CD14-positive monocyte (primary cell): ENCODE results near the gene PTK7. TPM values are rescaled to one million over a fixed set of nuclear protein-coding genes. Genes with fewer than 3 reads are reported as not detected.

Source experiments
- DNase-seq, 3 donors: peaks; one replicate each; pipeline ENCODE4 v3.0.0-alpha.2; 2011 to 2022
- H2AFZ ChIP-seq: 2 replicates; pipeline ENCODE4 v1.6.0; 2012; ENCODE audit warnings: mild to moderate bottlenecking, low read depth, low read length, inconsistent platforms; ENCODE audit not compliant: insufficient read depth, poor library complexity, severe bottlenecking
- H3K27ac ChIP-seq, 2 donors: 1 replicate in 1 of 2; 2 replicates in 1 of 2; pipeline ENCODE4 v1.5.1; 2012 to 2013; ENCODE audit warnings: low read length in 2 of 2, control low read depth in 1 of 2, inconsistent platforms in 1 of 2, low read depth in 1 of 2, mild to moderate bottlenecking in 1 of 2
- H3K27me3 ChIP-seq, 2 donors: one replicate each; pipeline versions ENCODE4 v1.6.0 to v1.6.1; 2011 to 2013; ENCODE audit warnings: low read length in 2 of 2; ENCODE audit not compliant: control insufficient read depth in 2 of 2, insufficient read depth in 2 of 2
- H3K36me3 ChIP-seq, 2 donors: replicated peaks in 1 of 2; 1 replicate in 1 of 2; 2 replicates in 1 of 2; pipeline versions ENCODE4 v1.5.1 to v1.6.1; 2012 to 2013; ENCODE audit warnings: low read length in 2 of 2, control low read depth in 1 of 2, inconsistent platforms in 1 of 2, mild to moderate bottlenecking in 1 of 2; ENCODE audit not compliant: insufficient read depth in 2 of 2, control insufficient read depth in 1 of 2
- H3K4me1 ChIP-seq, 2 donors: 1 replicate in 1 of 2; 2 replicates in 1 of 2; pipeline versions ENCODE4 v1.5.1 to v1.6.1; 2012 to 2013; ENCODE audit warnings: low read length in 2 of 2, control low read depth in 1 of 2, inconsistent platforms in 1 of 2, mild to moderate bottlenecking in 1 of 2, moderate library complexity in 1 of 2; ENCODE audit not compliant: insufficient read depth in 2 of 2, control insufficient read depth in 1 of 2
- H3K4me2 ChIP-seq: replicated peaks from 2 replicates; pipeline ENCODE3; 2012; ENCODE audit warnings: low read length, moderate library complexity, mild to moderate bottlenecking; ENCODE audit not compliant: poor library complexity, severe bottlenecking; ENCODE audit errors: extremely low read depth
- H3K4me3 ChIP-seq, 3 experiments: fragments of 200-600 bp in 1 of 3; sonication (generic) in 1 of 3; replicated peaks in 1 of 3; 1 replicate in 2 of 3; 2 replicates in 1 of 3; pipeline ENCODE4 v1.5.1; 2011 to 2013; ENCODE audit warnings: low read length in 3 of 3, mild to moderate bottlenecking in 3 of 3, control low read depth in 2 of 3, low read depth in 2 of 3, inconsistent platforms in 1 of 3, moderate library complexity in 1 of 3
- H3K79me2 ChIP-seq: 2 replicates; pipeline ENCODE4 v1.6.0; 2012; ENCODE audit warnings: mild to moderate bottlenecking, control low read depth, inconsistent platforms, low read length, moderate library complexity; ENCODE audit not compliant: insufficient read depth
- H3K9ac ChIP-seq: 2 replicates; pipeline ENCODE4 v1.6.0; 2017; ENCODE audit warnings: low read length, mild to moderate bottlenecking; ENCODE audit not compliant: insufficient read depth, poor library complexity, severe bottlenecking
- H3K9me3 ChIP-seq, 2 donors: replicated peaks in 1 of 2; 1 replicate in 1 of 2; 2 replicates in 1 of 2; pipeline versions ENCODE4 v1.5.1 to v1.6.1; 2012 to 2013; ENCODE audit warnings: low read length in 2 of 2, control low read depth in 1 of 2; ENCODE audit not compliant: control insufficient read depth in 1 of 2, insufficient read depth in 1 of 2
- H4K20me1 ChIP-seq: 2 replicates; pipeline ENCODE4 v1.6.0; 2012; ENCODE audit warnings: mild to moderate bottlenecking, low read length, control low read depth, moderate library complexity; ENCODE audit not compliant: insufficient read depth
- H3K27ac Mint-ChIP-seq, 7 donors: one replicate each; pipeline ENCODE4 v1.8.0; 2020; ENCODE audit warnings: mild to moderate bottlenecking in 7 of 7, mixed read lengths in 7 of 7, moderate library complexity in 6 of 7, inconsistent platforms in 2 of 7
- H3K27me3 Mint-ChIP-seq, 3 donors: one replicate each; pipeline ENCODE4 v1.8.0; 2021 to 2022; ENCODE audit warnings: low read depth in 3 of 3, mild to moderate bottlenecking in 3 of 3, mixed read lengths in 3 of 3, moderate library complexity in 3 of 3, inconsistent platforms in 1 of 3
- H3K36me3 Mint-ChIP-seq, 2 donors: one replicate each; pipeline ENCODE4 v1.8.0; 2020; ENCODE audit warnings: mixed read lengths in 2 of 2, inconsistent platforms in 1 of 2, mild to moderate bottlenecking in 1 of 2
- H3K4me1 Mint-ChIP-seq: one replicate; pipeline ENCODE4 v1.8.0; 2020; ENCODE audit warnings: mild to moderate bottlenecking, mixed read lengths
- H3K4me3 Mint-ChIP-seq, 2 donors: one replicate each; pipeline ENCODE4 v1.8.0; 2020; ENCODE audit warnings: mild to moderate bottlenecking in 2 of 2, mixed read lengths in 2 of 2, moderate library complexity in 1 of 2
- H3K9me3 Mint-ChIP-seq, 7 donors: one replicate each; pipeline ENCODE4 v1.8.0; 2020 to 2022; ENCODE audit warnings: mixed read lengths in 7 of 7, mild to moderate bottlenecking in 6 of 7, moderate library complexity in 6 of 7, inconsistent platforms in 2 of 7
- CTCF ChIP-seq: fragments of 200-600 bp; IDR thresholded peaks from one replicate; pipeline ENCODE4 v1.8.0; 2022; ENCODE audit warnings: antibody characterized with exemption, mild to moderate bottlenecking
- WGBS: methylation state at CpG from one replicate; pipeline ENCODE4 v1.1.5; 2013; ENCODE audit warnings: missing lambda C conversion rate; ENCODE audit not compliant: insufficient coverage; 5-methylcytosine and 5-hydroxymethylcytosine counted together
- intact Hi-C, 2 donors: fragments of 100-400 bp; cut with micrococcal nuclease; formaldehyde crosslinking; loops; one replicate each; pipeline versions ENCODE4 v1.15.0 to v1.15.1; 2023
- polyA plus RNA-seq, 3 donors: library from polyadenylated mRNA; depleted of rRNA in 1 of 3; unstranded in 2 of 3; stranded (reverse) in 1 of 3; fragments of 300-500 nt in 2 of 3; fragments of >200 nt in 1 of 3; fragmentation: Illumina TruSeq in 2 of 3; gene quantifications; 1 replicate in 2 of 3; 2 replicates in 1 of 3; pipeline ENCODE4 v1.2.3, GENCODE V29; 2012 to 2021

Gene PTK7
- polyA plus RNA-seq, 3 donors: 0.19 TPM; not detected in 2

- H3K27ac Mint-ChIP-seq: peak overlapping the region in 1 of 7 donors; percentile 44
- no CpG with 5 or more reads among the region's 5 CpGs for WGBS
These were observed 126.3 kb downstream of the PTK7 start for GRCh38 chr6:43202451-43202850.

GRCh38 chr6:43203029-43203717 is 127.1 kb downstream of the PTK7 start:
- peak overlapping the region in 1 of 7 donors; percentile 77 for H3K27ac Mint-ChIP-seq

More at GRCh38 chr6:43202451-43202850, 126.3 kb downstream of the PTK7 start:
- DNase-seq: no peak
- no peaks in the 10 kb centered on the region for H3K4me1 ChIP-seq
- H2AFZ ChIP-seq: no peak overlapping the region
- no peaks in the 10 kb centered on the region for H4K20me1 ChIP-seq
- intact Hi-C loops: no loop called here
- no peak overlapping the region for H3K9ac ChIP-seq
- no peaks in the 10 kb centered on the region for H3K79me2 ChIP-seq
- Mint-ChIP-seq H3K4me3 (no peak overlapping the region), H3K9me3 (peaks cover 0 to 2% (median 0%) of the 10 kb centered on the region in 7 donors), H3K36me3 (peaks cover 60 to 61% of the 10 kb centered on the region in 2 donors), H3K4me1 (no peaks in the 10 kb centered on the region), H3K27me3 (no peaks in the 10 kb centered on the region)
- no peak for TF ChIP-seq CTCF
- no peaks in the 10 kb centered on the region for H3K27me3 ChIP-seq
- no peaks in the 10 kb centered on the region for H3K9me3 ChIP-seq
- no peak overlapping the region for H3K27ac ChIP-seq
- no peak overlapping the region for H3K4me3 ChIP-seq
- peaks cover 47 to 67% of the 10 kb centered on the region in 2 donors for H3K36me3 ChIP-seq
- H3K4me2 ChIP-seq: no peak overlapping the region

More at GRCh38 chr6:43203029-43203717, 127.1 kb downstream of the PTK7 start:
- intact Hi-C loops: no loop called here
- Histone ChIP-seq H3K4me3 (no peak overlapping the region), H3K4me1 (no peaks in the 10 kb centered on the region), H3K36me3 (peaks cover 40 to 60% of the 10 kb centered on the region in 2 donors), H3K27me3 (no peaks in the 10 kb centered on the region), H4K20me1 (no peaks in the 10 kb centered on the region), H3K9ac (no peak overlapping the region), H3K9me3 (no peaks in the 10 kb centered on the region), H3K27ac (no peak overlapping the region), H2AFZ (no peak overlapping the region), H3K79me2 (no peaks in the 10 kb centered on the region), H3K4me2 (no peak overlapping the region)
- Mint-ChIP-seq H3K36me3 (peaks cover 55 to 59% of the 10 kb centered on the region in 2 donors), H3K4me1 (no peaks in the 10 kb centered on the region), H3K27me3 (no peaks in the 10 kb centered on the region), H3K4me3 (no peak overlapping the region), H3K9me3 (peaks cover 0 to 2% (median 0%) of the 10 kb centered on the region in 7 donors)
- DNase-seq: no peak
- no peak for TF ChIP-seq CTCF
- over 99% methylated on average over 15 of the region's 17 CpGs for WGBS
